ENCODE data around the gene WWOX.

DNA sequence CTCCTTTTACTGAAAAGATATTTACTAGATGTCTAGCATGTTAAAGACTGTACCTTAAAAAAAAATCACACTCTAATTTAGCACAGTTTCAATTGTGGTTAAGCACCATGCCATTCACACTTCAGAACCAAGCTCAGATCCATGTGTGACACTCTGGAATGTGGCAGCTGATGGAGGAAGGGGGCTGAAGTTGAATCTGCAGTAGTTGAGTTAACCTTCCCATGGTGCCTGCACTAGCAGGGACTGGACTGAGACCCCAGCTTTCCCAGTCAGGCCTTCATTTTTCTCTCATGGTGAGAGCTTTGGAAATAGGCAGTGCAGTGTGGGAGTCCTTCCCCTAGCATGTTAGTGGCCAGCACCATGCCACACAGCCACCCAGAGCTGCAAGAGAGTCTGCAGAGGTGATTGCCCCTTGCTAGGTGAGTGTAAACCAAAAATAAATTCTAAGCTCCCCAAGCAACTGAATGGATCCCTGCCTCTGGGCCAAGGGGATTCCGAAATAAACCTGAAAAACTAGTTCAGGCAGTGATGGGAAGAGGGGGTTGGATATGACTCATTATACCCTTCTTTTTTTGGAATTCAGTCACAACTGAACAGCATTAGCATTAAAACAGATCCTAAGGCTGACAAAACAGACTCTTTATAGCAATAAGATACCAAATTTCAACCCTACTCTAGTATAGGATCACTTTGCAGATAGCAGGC lies 208.5 kb downstream of the WWOX start:
- TF ChIP-seq POLR2AphosphoS5 (IDR thresholded peaks at IDR 0.05; ENCODE audit: low read depth, low read length) (no peak), TAF1 (IDR thresholded peaks at IDR 0.05; ENCODE audit: borderline replicate concordance, insufficient read depth, low read length) (no peak)
- TF ChIP-seq, protein P1, sequence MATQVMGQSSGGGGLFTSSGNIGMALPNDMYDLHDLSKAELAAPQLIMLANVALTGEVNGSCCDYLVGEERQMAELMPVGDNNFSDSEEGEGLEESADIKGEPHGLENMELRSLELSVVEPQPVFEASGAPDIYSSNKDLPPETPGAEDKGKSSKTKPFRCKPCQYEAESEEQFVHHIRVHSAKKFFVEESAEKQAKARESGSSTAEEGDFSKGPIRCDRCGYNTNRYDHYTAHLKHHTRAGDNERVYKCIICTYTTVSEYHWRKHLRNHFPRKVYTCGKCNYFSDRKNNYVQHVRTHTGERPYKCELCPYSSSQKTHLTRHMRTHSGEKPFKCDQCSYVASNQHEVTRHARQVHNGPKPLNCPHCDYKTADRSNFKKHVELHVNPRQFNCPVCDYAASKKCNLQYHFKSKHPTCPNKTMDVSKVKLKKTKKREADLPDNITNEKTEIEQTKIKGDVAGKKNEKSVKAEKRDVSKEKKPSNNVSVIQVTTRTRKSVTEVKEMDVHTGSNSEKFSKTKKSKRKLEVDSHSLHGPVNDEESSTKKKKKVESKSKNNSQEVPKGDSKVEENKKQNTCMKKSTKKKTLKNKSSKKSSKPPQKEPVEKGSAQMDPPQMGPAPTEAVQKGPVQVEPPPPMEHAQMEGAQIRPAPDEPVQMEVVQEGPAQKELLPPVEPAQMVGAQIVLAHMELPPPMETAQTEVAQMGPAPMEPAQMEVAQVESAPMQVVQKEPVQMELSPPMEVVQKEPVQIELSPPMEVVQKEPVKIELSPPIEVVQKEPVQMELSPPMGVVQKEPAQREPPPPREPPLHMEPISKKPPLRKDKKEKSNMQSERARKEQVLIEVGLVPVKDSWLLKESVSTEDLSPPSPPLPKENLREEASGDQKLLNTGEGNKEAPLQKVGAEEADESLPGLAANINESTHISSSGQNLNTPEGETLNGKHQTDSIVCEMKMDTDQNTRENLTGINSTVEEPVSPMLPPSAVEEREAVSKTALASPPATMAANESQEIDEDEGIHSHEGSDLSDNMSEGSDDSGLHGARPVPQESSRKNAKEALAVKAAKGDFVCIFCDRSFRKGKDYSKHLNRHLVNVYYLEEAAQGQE (IDR thresholded peaks at IDR 0.05; ENCODE audit: insufficient read depth in 1 of 2, low read depth in 2 of 2, low read length in 2 of 2), result no peak
